D721Med (cell line): ENCODE measurements around the gene ADAM21.
"Not testable (repeated sequence)": the region's sequence is repeated elsewhere in the genome, so short reads cannot be mapped to it uniquely, and the experiment has no call there.

ENCODE experiments used
- DNase-seq: peaks from one replicate; pipeline ENCODE4 v3.0.0; 2011; ENCODE audit warnings: low spot score; ENCODE audit not compliant: insufficient read length
- FAIRE-seq: peaks from 2 replicates; lab custom pipeline; 2011; peaks lifted over from hg19 to GRCh38; lab: Jason Lieb, UNC
- TF ChIP-seq, protein P1 (sequence below): IDR thresholded peaks from 2 replicates; pipeline ENCODE4 v1.5.1; 2012; ENCODE audit warnings: mild to moderate bottlenecking, control low read depth; ENCODE audit not compliant: insufficient read depth; ENCODE audit errors: missing control alignments

Gene ADAM21

DNA sequence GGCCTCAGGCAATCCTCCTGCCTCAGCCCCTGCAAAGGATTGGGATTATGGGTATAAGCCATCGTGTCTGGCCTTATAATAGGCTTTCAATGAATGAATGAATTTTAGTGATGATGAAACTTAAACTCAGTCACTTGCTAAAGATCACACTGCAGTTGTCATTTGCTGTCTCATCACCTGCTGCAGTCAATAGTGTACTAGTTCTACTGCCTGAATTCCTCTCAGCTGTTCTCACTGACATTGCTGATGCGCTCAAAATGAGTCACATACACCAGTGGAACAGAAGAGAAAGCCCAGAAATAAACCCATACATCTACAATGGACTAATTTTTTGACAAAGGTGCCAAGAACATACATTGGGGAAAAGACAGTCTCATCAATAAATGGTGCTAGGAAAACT, 29.4 kb upstream of the ADAM21 start:
- DNase-seq, result no peak
- TF ChIP-seq, protein P1, sequence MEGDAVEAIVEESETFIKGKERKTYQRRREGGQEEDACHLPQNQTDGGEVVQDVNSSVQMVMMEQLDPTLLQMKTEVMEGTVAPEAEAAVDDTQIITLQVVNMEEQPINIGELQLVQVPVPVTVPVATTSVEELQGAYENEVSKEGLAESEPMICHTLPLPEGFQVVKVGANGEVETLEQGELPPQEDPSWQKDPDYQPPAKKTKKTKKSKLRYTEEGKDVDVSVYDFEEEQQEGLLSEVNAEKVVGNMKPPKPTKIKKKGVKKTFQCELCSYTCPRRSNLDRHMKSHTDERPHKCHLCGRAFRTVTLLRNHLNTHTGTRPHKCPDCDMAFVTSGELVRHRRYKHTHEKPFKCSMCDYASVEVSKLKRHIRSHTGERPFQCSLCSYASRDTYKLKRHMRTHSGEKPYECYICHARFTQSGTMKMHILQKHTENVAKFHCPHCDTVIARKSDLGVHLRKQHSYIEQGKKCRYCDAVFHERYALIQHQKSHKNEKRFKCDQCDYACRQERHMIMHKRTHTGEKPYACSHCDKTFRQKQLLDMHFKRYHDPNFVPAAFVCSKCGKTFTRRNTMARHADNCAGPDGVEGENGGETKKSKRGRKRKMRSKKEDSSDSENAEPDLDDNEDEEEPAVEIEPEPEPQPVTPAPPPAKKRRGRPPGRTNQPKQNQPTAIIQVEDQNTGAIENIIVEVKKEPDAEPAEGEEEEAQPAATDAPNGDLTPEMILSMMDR, result no peak
- no peak for FAIRE-seq

DNA sequence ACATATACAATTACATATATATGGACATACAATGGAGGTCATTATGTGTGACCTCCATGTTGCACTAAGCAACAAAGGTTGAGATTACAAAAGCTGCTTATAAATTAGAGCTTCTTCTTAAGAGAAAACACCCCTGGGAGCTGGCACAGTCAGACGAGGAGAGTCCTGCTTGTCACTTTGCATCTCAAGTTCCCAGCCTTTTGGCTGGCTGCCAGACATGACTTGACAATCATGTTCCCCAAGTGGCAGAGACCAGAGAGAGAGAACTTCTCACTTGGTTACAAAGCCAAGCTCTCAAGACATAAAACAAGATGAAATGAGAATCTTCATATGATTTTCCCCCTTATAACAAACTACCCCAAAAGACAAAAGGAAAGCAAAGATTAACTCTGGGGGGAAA, 26.6 kb upstream of the ADAM21 start:
- FAIRE-seq, result no peak
- no peak for DNase-seq

DNA sequence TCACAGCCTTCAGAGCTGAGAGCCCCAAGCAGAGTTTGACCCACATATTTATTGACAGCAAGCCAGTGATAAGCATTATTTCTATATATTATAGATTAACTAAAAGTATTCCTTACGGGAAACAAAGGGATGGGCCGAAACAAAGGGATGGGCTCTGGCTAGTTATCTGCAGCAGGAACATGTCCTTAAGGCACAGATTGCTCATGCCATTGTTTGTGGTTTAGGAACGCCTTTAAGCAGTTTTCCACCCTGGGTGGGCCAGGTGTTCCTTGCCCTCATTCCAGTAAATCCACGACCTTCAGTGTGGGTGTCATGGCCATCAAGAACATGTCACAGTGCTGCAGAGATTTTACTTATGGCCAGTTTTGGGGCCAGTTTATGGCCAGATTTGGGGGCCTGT, 25.4 kb upstream of the ADAM21 start:
- FAIRE-seq, DNase-seq: not testable (repeated sequence)

More for the DNA sequence above, 26.6 kb upstream of the ADAM21 start:
- TF ChIP-seq, protein P1, result no peak

DNA sequence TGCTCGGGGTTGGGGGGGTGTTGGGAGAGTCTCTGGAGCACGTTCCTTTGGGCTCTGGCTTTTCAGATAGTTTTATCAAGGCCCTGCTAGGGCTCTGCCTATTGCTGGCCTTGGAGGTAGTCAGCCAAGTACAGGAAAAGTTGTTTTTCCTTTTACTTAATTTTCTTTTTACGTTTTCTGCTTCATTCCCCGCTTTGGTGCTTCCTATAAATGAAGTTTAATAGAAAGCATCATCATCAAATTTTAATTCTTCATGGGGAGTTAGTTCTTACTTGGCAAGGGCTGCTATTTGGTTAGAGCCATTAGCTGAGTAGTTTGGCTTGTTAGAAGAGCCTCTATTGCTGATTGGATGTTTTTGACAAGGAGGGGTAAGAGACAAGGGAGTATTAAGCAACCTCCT, 15.1 kb upstream of the ADAM21 start:
- TF ChIP-seq, protein P1, result no peak
- no peak for DNase-seq
- FAIRE-seq, result no peak

DNA sequence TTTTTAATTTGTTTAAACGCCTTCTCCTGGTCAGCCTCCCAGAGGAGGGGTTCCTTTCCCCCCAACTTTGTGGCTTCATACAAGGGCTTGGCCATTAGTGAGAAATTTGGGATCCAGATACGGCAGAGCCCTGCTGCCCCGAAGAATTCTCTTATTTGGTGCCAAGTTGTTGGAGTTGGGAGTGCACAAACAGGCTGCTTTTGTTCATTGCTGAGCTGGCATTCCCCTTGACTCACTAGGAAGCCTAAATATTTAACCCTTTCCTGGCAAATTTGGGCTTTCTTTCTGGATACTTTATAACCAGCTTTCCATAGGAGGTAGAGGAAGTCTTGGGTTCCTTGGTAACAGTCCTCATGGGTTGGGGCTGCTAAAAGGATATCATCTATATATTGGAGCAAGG, 10.3 kb upstream of the ADAM21 start:
- no peak for FAIRE-seq
- TF ChIP-seq, protein P1, result no peak
- DNase-seq, result no peak

DNA sequence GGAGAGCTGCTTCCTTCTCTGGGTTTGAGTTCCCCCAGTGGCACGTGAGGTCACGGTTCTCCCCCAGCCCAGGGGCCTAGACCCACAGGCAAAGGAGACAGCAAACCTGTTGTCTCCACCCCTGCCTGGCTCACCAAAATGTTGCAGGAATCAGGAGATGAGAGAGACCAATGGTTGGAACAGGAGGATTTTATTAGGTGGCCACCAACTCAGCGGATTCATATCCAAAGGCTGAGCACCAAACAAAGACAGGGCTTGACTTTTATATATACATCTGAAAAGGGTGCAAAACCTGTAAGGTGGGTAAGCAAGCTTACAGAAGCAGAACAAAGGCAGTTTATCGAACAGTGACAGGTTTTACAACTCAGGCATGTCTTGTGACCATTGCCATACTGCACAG, 9.2 kb upstream of the ADAM21 start:
- TF ChIP-seq, protein P1, result no peak
- no peak for FAIRE-seq
- DNase-seq, result no peak

DNA sequence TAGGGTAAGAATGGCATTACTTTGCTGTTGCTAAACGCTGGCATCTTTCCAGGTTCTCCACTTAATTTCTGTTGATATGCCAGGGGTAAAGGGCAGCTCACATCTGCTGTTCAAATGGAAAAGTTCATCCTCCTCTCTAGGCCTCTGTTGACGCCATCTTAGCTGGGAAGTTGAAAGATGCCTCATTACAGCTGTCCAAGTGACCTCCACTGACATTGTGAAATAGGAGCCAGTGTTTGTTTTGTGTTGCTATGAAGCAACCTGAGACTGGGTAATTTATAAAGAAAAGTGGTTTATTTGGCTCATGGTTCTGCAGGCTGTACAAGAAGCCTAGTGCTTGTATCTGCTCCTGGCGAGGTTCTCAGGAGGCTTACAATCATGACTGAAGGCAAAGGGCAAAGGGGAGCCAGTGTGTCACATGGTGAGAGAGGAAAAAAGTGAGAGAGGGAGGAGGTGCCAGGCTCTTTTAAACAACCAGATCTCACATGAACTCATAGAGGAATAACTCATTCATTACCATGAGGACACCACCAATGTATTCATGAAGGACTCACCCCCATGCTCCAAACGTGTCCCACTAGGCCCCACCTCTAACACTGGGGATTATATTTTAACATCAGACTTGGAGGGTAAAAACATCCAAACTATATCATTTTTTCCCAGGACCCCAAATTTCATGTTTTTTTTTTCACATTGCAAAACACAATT, 3.2 kb upstream of the ADAM21 start:
- DNase-seq, result no peak
- TF ChIP-seq, protein P1, result no peak
- FAIRE-seq, result no peak

DNA sequence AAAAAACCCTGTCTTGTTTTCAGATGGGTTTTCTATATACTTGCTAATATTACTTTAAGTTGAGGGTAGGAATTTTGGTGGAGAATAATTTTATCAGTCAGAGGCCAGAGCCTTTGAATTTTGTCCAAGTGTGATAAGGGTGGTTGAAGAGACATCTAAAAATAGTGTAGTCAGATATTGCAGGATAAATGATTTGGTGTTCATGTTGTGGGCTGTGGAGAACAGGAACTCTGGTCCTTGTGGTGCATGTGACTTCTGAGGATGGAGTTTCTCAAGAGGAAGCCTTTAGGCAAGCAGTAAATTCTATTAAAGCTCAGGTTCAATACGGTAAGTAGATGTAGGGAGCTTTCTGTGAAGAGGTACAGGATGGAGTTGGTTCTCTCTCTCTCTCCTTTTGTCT, 2.8 kb downstream of the ADAM21 start:
- DNase-seq (no peak), FAIRE-seq (no peak)
- TF ChIP-seq, protein P1, result no peak
